HG03521 (cell line): ENCODE measurements around the gene ALK.

Source experiments
- ATAC-seq: cut with Tn5 transposase; IDR thresholded peaks from one replicate; pipeline ENCODE4 v1.9.1; 2021; ENCODE audit warnings: mild to moderate bottlenecking, moderate library complexity; ENCODE audit not compliant: unreplicated experiment

Gene ALK

DNA sequence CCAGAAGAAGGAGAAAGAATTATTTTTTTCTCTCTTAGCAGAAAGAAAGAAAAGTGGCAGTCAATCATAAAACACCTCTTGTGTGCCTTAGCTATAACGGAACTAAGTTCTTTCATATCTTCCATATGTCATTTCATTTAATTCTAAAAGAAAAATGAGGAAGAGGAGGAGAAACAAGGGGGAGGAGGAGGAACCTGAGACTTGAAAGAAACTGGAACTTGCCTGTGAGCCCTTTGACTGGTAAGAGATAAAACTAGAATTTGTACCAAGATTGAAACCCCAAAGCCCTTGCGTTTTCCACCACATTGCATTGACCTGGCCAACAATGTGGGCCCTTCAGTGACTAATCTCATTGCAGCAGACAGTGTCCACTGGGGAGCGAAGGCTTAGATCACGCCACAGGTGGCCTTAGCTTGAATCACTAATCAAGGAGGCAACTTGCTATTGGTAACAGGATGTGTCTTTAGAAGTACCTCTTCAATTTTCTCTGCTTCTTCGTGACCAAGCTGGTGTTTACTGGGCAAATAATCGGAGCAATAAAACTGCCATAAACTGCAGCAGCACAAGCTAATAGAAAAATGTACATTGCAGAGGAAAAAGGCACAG lies 498.2 kb downstream of the ALK start:
- no peak for ATAC-seq

DNA sequence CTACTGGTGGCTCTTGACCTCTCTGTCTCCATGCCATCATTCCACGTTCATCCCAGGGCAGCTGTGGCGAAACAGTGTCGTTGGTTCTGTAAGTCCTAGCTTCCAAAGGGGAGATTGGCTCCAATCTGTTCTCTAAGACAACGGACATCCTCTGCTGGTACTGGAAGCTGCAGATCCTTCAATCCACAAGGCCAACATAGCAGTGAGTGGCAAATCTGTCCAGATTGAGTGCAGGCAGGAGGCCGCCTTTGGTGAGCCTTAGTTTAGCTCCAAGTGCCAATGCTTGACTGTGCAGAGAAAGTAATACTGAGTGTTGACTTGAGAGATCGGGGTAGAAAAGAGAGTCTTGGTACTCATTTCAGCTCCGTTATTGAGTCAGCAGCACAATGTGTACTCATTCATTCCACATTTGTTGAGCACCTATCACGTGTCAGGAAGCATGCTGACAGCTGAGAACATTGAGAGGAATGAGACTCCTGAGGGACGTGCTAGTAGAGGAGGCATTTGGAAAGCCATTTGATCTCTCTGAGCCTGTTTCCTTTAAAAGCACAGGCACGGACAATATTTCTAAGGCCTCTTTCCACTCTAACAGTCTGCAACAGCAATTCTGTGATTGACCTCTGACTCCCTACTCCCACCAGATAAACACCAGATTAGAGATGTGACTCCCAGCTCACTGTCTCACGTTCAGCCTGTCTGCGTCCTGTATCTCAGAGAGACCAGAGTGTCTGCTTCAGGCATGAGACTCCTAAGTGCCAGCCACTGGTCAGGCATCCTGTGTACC lies 500.2 kb downstream of the ALK start:
- no peak for ATAC-seq

DNA sequence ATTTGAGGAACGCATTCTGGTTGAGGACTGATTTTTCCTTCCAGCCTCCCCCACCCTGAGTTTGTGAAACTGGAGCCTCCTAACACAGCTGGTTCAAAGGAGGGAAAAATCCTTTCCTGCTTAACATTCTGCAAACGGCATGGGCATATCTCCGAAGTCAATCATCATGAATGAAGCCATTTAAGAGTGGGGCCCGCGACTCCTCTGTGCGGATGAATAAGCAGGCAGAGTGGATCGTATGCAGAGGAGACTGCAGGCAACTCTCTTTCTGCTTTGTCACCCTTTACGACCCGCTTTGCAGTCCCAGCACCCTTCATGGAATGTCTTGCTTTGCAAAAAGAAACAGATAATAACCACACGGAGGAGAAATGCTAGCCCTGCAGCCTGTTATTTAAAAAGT lies 500.9 kb downstream of the ALK start:
- ATAC-seq, result no peak

DNA sequence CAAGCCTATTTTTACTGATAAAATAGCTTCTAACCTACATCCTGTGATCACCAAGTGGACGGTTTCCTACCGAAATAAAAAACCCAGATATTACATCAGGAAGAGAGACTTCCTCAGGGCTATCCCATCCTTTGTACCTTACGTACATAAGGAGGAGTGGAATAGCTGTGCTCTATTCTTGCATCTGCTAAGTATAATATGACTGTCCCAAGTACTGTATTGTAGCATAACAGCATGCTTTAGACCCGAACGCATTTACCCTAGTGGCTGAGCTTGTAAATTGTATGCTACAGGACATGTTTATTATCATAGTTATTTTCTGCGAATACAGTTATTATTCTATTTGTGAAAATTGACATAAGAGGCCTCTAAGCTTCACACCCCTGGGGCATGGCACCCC lies 503.8 kb downstream of the ALK start:
- ATAC-seq, result no peak

- no peak for ATAC-seq
Measured at GRCh38 chr2:29412197-29412925, 509.0 kb downstream of the ALK start.

GRCh38 chr2:29405707-29406106 lies 515.7 kb downstream of the ALK start:
- ATAC-seq, result no peak

GRCh38 chr2:29405266-29405665 lies 516.1 kb downstream of the ALK start:
- no peak for ATAC-seq

DNA sequence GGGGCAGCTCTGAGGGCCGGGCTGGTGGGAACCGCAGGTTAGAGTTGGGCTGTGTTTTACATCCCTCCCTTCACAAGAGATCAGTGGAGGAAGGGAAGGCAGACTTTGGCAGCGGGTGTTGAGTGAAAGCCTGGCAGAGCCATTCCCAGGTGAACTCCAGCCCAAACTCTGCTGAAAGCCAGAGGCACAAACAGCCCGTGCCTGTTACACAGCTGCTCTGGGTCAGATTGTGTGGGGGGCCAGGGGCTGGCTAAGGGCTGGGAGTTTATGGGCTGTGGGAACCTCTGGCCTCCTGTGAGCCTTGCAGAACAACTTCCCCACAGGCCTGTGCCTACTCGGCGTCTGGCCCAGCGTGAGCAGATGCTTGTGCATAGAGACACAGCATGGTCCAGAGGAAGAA lies 519.4 kb downstream of the ALK start:
- ATAC-seq, result no peak

DNA sequence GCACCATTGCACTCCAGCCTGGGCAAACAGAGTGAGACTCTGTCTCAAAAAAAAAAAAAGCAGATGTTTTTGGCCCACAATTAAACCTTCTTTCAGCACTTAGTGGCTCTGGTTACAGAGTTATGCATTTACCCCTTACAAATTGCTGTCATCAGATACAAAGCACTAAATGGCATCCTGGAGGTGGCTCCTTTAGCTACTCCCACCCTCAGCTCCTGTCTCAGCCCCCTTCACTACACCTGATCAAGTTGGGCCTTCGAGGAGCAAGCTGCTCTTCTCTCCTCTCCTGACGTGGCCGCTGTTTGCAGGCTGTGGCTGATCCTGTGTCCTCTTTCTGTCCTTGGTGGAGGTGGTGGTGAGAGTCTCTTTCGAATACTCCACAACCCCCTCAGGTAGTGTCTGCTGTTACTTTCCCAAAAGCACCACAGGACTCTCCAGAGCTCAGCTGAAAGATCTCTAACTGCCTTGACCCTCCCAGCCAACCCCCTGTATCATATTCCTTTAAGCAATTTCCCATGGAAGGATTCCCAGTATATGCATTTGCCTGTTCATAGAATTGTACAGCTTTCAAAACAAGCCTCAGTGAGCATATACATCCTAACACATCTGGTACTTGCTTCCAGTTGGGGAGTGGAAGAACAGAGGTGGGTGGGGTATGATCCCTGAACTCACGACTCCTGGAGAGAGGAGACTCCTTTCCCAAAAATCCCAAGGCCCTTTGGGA lies 520.3 kb downstream of the ALK start:
- no peak for ATAC-seq

DNA sequence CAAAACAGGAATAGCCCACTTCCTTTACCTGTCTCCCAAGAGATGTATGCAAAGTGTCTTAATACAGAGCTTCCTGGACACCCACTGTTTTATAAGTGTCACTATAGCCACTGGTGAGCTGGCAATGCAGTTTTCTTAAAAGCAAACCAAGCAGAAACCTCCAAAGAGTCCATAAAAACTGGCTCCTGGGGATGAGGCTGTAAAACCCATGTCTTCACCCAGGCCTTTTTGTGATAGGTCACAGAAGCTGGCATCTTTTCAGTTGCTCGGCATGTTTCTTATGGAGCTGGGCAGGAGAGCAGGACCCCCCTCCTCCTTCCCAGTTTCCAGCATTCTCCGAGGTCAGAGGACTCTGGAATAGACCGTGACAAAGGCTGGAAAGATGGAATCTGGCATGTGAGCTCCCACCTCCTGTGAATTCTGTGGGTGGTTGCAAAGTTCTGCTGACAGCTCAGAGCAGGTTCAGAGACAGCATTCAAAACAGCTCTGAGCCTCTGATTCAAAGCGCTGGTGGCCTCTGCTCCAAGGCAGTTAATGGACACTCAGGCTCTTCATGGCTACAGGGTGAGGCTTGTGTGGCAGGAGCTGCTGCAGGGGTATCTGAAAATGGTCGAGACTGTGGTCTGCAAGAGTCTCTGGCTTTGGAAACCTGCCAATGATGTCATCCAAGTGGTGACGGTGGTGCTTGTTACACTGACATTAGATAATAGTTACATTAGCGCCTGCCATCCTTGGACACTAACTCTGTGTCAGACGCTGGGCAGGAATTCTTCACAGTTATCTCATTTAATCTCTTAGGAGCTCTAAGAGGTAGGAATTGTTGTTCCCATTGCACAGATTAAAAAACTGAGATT lies 522.8 kb downstream of the ALK start:
- no peak for ATAC-seq

GRCh38 chr2:29397713-29398112 lies 523.7 kb downstream of the ALK start:
- ATAC-seq, result no peak

GRCh38 chr2:29397039-29397438 lies 524.3 kb downstream of the ALK start:
- ATAC-seq, result no peak

DNA sequence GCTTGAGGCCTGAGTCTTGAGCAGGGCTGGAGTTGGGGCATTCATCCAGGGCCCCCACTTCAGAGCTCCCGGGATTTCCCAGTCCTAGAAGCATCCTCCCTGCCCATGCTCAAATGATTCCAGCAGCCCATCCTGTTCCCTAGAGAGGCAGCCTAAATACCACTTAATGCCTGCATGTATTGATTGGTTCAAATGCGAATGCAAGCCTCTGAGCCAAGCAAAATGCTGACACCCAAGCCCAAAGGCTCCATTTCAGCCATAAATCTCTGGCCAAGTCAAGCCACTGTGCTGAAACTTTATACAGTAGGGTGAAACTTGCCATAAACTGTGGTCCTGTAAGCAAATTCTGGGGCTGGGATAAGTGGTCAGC lies 526.4 kb downstream of the ALK start:
- no peak for ATAC-seq

DNA sequence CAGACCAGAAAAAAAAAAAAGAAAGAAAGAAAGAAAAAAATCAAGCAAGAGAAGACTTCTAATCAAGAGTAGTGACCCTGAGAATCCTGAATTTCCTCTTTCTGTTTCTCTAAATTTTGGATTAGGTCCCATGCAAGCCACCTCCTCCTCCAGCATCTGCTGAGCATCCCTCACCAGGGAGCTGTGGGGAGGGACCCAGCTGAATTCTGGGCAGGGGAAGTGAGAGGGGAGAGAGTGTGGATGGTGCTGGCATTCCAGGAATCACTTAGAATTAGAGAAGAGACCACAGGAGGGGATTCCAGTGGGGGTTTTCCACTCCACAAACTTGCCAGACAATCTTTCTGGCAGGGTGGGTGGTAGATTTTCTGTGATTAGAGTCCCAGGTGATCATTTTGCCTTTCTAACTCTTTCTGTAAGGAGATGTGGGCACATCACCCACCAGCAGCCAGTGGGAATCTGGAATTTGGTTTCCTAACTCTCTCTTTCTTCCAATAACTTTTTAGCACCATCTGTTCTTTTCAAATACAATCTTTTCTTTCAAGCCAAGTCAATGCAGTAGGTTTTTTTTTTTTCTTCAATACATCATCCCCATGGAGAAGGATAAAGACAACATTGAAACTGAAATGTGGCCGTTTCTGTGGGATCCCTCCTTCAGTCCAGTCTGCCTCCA lies 526.9 kb downstream of the ALK start:
- no peak for ATAC-seq

DNA sequence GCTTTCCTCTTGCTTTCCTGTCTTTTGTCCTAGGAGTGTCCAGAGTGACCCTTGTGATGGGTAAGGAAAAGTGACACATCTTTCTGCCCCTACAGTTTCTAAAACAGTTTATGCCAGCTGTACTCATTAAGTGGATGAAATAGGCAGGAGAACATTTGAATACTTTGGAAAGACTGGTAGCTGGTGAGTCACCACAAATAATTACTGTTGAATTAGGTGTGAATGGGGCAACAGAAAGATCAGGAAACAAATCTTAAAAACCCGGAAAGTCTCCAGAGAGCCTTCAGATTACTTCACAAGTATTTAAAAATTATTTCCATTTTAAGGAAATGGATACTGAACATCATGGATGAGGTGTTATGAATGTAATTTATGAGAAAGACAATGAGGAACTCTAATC lies 527.7 kb downstream of the ALK start:
- ATAC-seq, result no peak

GRCh38 chr2:29392774-29393173 lies 528.6 kb downstream of the ALK start:
- ATAC-seq, result no peak

DNA sequence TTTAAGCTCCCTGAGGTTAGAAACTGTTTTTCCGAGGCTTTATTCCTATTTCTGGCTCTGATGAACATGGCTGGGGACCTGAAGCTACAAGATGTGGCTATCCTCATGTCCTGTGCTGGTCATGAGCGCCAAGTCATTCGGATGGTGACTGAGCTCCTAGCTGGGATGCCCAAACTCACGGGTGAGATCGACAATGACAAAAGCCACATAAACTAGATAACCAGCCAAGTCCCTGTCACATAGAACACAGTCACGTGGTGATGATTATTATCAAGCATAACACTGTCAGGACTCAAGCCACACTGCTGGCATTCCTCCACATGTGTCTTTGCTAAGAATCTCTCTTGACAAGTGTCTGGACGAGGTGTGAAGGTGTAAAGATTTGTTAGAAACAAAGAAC lies 531.2 kb downstream of the ALK start:
- no peak for ATAC-seq

DNA sequence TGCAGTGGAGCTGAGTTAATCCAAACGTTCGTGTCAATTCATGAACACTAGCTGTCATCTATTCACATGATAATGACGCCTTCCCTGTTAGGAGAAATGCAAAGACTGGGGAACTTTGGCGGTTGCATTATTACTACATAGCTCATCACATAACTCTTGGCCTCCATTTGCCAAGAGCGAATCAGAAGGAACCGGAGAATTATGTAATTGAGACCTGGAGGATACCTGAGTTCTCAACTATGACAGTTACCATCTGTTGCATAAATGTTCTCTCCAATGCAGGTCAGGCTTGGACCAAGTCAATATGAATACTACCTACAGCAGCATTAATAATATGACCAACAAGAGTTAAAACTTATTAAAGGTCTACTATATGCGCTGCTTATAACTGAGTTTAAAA lies 531.7 kb downstream of the ALK start:
- ATAC-seq, result no peak

- ATAC-seq, result no peak
Measured at GRCh38 chr2:29388071-29388470, 533.3 kb downstream of the ALK start.

DNA sequence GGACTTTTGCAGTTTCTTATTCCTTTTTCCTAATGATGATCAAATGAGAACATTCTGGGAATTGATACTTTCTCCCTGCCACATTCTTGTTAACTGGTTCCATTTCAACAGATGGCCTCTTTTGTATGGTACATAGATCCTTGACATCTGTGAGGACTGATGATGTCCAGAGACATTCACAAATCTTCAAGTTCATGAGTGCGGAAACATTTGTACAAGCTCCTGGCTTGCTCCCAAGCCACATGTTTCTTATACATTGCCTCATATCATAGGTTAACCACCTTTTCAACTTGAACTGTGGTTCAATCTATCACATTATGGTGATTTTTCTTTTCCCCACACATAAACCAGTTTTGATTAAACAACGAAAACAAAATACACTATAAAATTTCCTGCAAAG lies 538.9 kb downstream of the ALK start:
- no peak for ATAC-seq
